HCT116 (cell line): ENCODE measurements around the gene TRPV2. TPM values are rescaled to one million over a fixed set of nuclear protein-coding genes. Genes with fewer than 3 reads are reported as not detected.
A peak's percentile ranks its signal among the peaks of the same experiment; 100 is the strongest.

Source experiments
- ATAC-seq: fragments of 200-7000 bp; cut with Tn5 transposase; 2 replicates; pipeline ENCODE4 v1.9.1; 2020; ENCODE audit warnings: mild to moderate bottlenecking, moderate library complexity
- BruUV-seq: library from RNA; stranded (reverse); fragments of 400-500 nt; replicated peaks from 2 replicates; lab custom pipeline; 2021; lab: Mats Ljungman, UMichigan
- CTCF ChIA-PET: fragments of 300-600 bp; sonication (Branson Sonifier 250); formaldehyde crosslinking; loops from one replicate; lab custom pipeline; 2021; ENCODE audit warnings: antibody characterized with exemption; lab: Charles Lee
- POLR2A ChIA-PET: fragments of 300-600, 350-600 bp; sonication (Branson Sonifier 250); formaldehyde crosslinking; loops from one replicate; lab custom pipeline; 2021; ENCODE audit warnings: antibody characterized with exemption; lab: Charles Lee
- RAD21 ChIA-PET, 2 experiments: fragments of 300-600 bp; sonication (Branson Sonifier 250); formaldehyde crosslinking; loops; one replicate each; lab custom pipeline; 2023; ENCODE audit warnings: low total read pairs in 2 of 2; ENCODE audit not compliant: uncharacterized antibody in 2 of 2, unreplicated experiment in 2 of 2, low non-redundant PET in 1 of 2; lab: Charles Lee
- DNase-seq: peaks from one replicate; pipeline ENCODE4 v3.0.0-alpha.2; 2010; ENCODE audit warnings: low read depth, low spot score
- H2AFZ ChIP-seq: fragments of 200-600 bp; shearing (Covaris generic), sonication (generic); 2 replicates; pipeline ENCODE4 v1.6.1; 2017; ENCODE audit warnings: low read depth, mixed run types, mixed read lengths, antibody characterized with exemption, low read length; ENCODE audit not compliant: poor library complexity, severe bottlenecking
- H3K27ac ChIP-seq: 2 replicates; pipeline ENCODE4 v1.5.1; 2012; ENCODE audit warnings: low read depth, low read length
- H3K27me3 ChIP-seq: fragments of 200-600 bp; sonication (generic); 2 replicates; pipeline ENCODE4 v1.6.1; 2016; ENCODE audit warnings: mixed run types, low read length, mixed read lengths; ENCODE audit not compliant: insufficient read depth
- H3K36me3 ChIP-seq, 2 experiments: fragments of 200-500 bp in 1 of 2; fragments of 200-600 bp in 1 of 2; sonication (Bioruptor generic) in 1 of 2; sonication (generic) in 1 of 2; 2 replicates each; pipeline versions ENCODE4 v1.5.1 to v1.6.1; 2014 to 2016; ENCODE audit warnings: low read length in 2 of 2, inconsistent platforms in 1 of 2, mixed read lengths in 1 of 2, mixed run types in 1 of 2; ENCODE audit not compliant: insufficient read depth in 2 of 2, control insufficient read depth in 1 of 2
- H3K4me1 ChIP-seq, 2 experiments: fragments of 200-600 bp in 1 of 2; sonication (generic) in 1 of 2; 2 replicates each; pipeline versions ENCODE4 v1.5.1 to v1.6.1; 2012 to 2017; ENCODE audit warnings: low read length in 2 of 2, inconsistent platforms in 1 of 2, mild to moderate bottlenecking in 1 of 2, mixed read lengths in 1 of 2, mixed run types in 1 of 2, moderate library complexity in 1 of 2; ENCODE audit not compliant: insufficient read depth in 2 of 2, control insufficient read depth in 1 of 2
- H3K4me2 ChIP-seq: fragments of 200-600 bp; sonication (generic); 2 replicates; pipeline ENCODE4 v1.6.1; 2017; ENCODE audit warnings: mixed run types, low read length, mixed read lengths
- H3K4me3 ChIP-seq, 2 experiments: fragments of 200-600 bp in 1 of 2; sonication (generic) in 1 of 2; replicated peaks in 1 of 2; 2 replicates each; pipeline ENCODE4 v1.5.1; 2011 to 2016; ENCODE audit warnings: low read length in 2 of 2, control low read depth in 1 of 2, low read depth in 1 of 2, mild to moderate bottlenecking in 1 of 2, mixed read lengths in 1 of 2, mixed run types in 1 of 2
- H3K79me2 ChIP-seq: fragments of 200-600 bp; sonication (generic); 2 replicates; pipeline ENCODE4 v1.6.1; 2017; ENCODE audit warnings: mild to moderate bottlenecking, mixed run types, low read length, moderate library complexity, mixed read lengths; ENCODE audit not compliant: insufficient read depth
- H3K9ac ChIP-seq: fragments of 200-600 bp; sonication (generic); 2 replicates; pipeline ENCODE4 v1.6.1; 2016; ENCODE audit warnings: low read length, mixed read lengths
- H3K9me2 ChIP-seq: fragments of 200-600 bp; sonication (generic), shearing (Covaris generic); 2 replicates; pipeline ENCODE4 v1.6.1; 2017; ENCODE audit warnings: mixed run types, mild to moderate bottlenecking, moderate library complexity; ENCODE audit not compliant: insufficient read depth
- H3K9me3 ChIP-seq, 2 experiments: fragments of 200-500 bp in 1 of 2; fragments of 200-600 bp in 1 of 2; sonication (Bioruptor generic) in 1 of 2; sonication (generic) in 1 of 2; 2 replicates each; pipeline ENCODE4 v1.6.1; 2014 to 2017; ENCODE audit warnings: low read length in 2 of 2, mixed read lengths in 2 of 2, inconsistent platforms in 1 of 2, low read depth in 1 of 2, mild to moderate bottlenecking in 1 of 2, mixed run types in 1 of 2, moderate library complexity in 1 of 2; ENCODE audit not compliant: control insufficient read depth in 1 of 2, insufficient read depth in 1 of 2
- H4K20me1 ChIP-seq: fragments of 200-600 bp; sonication (generic), shearing (Covaris generic); 2 replicates; pipeline ENCODE4 v1.6.1; 2017; ENCODE audit warnings: mixed run types, mild to moderate bottlenecking, moderate library complexity; ENCODE audit not compliant: insufficient read depth
- EGR1 ChIP-seq: IDR thresholded peaks from 2 replicates; pipeline ENCODE4 v1.6.1; 2012; ENCODE audit warnings: low read depth
- EZH2phosphoT487 ChIP-seq: fragments of 200-600 bp; IDR thresholded peaks from 2 replicates; pipeline ENCODE4 v1.6.1; 2018; ENCODE audit warnings: antibody characterized with exemption, borderline replicate concordance
- POLR2A ChIP-seq: IDR thresholded peaks from 2 replicates; pipeline ENCODE4 v1.7.0; 2011; ENCODE audit warnings: borderline replicate concordance; ENCODE audit not compliant: insufficient read depth, insufficient read length; ENCODE audit errors: extremely low read depth
- YY1 ChIP-seq: IDR thresholded peaks from 2 replicates; pipeline ENCODE4 v1.6.1; 2011; ENCODE audit warnings: low read length, low read depth, moderate library complexity, mild to moderate bottlenecking; ENCODE audit not compliant: insufficient replicate concordance; ENCODE audit errors: extremely low read depth
- intact Hi-C: fragments of 100-400 bp; cut with micrococcal nuclease; formaldehyde crosslinking; loops from 2 replicates; pipeline ENCODE4 v1.10.0; 2022
- total RNA-seq: library from RNA; stranded (reverse); gene quantifications from one replicate; pipeline ENCODE4 v1.2.1, GENCODE V29; 2021; ENCODE audit not compliant: unreplicated experiment
- TF ChIP-seq, protein P1 (sequence below), 3 experiments: fragments of 200-600 bp in 1 of 3; sonication (generic) in 1 of 3; IDR thresholded peaks in 2 of 3; conservative IDR thresholded peaks in 1 of 3; 2 replicates each; pipeline ENCODE4 v1.5.1; 2012 to 2017; ENCODE audit warnings: low read depth in 2 of 3, low read length in 2 of 3, antibody characterized with exemption in 1 of 3, borderline replicate concordance in 1 of 3, control low read depth in 1 of 3, mild to moderate bottlenecking in 1 of 3, mixed read lengths in 1 of 3, mixed run types in 1 of 3, moderate library complexity in 1 of 3; ENCODE audit not compliant: insufficient read depth in 1 of 3

TRPV2 gene
- total RNA-seq, 1 experiment from 2014 or later, result 2.7 TPM

DNA sequence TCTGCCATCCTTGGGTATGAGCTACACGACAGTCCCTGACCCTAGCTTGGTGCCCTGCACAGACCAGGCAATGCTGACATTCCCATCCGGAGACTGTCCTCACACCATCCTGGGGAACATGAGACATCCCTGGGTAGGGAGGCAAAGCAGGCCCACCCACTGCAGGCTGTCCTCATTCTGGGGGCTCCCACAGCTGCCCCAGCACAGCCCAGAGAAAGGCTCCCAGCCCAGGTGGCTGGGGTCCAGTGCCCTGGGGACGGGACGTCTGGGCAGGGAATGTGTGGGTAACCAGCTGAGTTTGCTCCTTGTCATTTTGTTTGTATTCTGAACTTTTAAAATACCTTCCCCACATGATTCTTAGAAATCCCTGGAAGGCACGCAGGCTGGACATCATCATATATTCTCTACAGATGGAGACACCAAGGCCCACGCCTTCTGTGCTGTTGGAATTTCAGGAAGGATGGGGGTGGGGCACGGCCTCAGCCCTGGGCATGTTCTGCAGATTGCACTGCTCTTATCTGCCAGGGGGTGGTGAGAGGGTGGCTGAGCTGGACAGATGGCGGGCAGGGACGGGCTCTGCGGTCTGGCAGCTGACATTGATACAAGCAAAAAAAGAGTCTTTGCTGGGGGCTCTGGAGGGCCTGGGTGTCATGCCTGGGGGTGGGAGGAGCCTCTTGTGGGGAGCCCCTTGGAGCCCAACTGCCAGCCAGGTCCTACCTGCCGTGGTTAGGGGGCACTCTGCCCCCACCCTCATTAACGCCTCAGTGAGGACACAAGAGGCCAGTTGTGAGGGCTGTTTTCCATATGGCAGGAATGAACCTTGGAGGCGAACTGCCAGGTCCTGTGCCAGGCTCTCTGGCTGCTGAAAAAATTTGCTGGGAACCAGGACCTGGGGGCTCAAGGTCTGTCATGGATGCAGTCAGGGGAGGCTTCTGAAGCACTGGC is 48.3 kb downstream of the TRPV2 start:
- no peak overlapping the region for H3K9ac ChIP-seq
- peaks cover 8 to 26% of the 10 kb centered on the region in 2 experiments; a peak in 3 of 4 replicates for H3K4me1 ChIP-seq
- ChIA-PET RAD21 (no interaction called here), CTCF (interaction anchor here (1.7 kb wide), 1 partner anchor 10 kb away, joined by 5 read pairs; no protein-coding TSS in a partner anchor), POLR2A (interaction anchor here (6.9 kb wide), 1 partner anchor 24 kb away, joined by 29 read pairs; no protein-coding TSS in a partner anchor)
- no peak overlapping the region for H3K27ac ChIP-seq
- no peaks in the 10 kb centered on the region for H3K36me3 ChIP-seq
- no peak overlapping the region for H3K4me3 ChIP-seq
- no peaks in the 10 kb centered on the region for H3K27me3 ChIP-seq
- intact Hi-C loops, result no loop called here
- DNase-seq, result no peak
- peak; percentile 80 for ATAC-seq
- no peak overlapping the region for H2AFZ ChIP-seq
- H3K9me2 ChIP-seq, result no peaks in the 10 kb centered on the region
- H3K9me3 ChIP-seq, result no peaks in the 10 kb centered on the region
- H3K79me2 ChIP-seq, result no peaks in the 10 kb centered on the region
- no TSS peak for BruUV-seq
- H3K4me2 ChIP-seq, result no peak overlapping the region
- TF ChIP-seq POLR2A (no peak), YY1 (no peak), EGR1 (no peak), EZH2phosphoT487 (no peak)
- TF ChIP-seq, protein P1, sequence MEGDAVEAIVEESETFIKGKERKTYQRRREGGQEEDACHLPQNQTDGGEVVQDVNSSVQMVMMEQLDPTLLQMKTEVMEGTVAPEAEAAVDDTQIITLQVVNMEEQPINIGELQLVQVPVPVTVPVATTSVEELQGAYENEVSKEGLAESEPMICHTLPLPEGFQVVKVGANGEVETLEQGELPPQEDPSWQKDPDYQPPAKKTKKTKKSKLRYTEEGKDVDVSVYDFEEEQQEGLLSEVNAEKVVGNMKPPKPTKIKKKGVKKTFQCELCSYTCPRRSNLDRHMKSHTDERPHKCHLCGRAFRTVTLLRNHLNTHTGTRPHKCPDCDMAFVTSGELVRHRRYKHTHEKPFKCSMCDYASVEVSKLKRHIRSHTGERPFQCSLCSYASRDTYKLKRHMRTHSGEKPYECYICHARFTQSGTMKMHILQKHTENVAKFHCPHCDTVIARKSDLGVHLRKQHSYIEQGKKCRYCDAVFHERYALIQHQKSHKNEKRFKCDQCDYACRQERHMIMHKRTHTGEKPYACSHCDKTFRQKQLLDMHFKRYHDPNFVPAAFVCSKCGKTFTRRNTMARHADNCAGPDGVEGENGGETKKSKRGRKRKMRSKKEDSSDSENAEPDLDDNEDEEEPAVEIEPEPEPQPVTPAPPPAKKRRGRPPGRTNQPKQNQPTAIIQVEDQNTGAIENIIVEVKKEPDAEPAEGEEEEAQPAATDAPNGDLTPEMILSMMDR (IDR thresholded peaks at IDR 0.05 in 2 of 3, conservative IDR thresholded peaks at IDR 0.05 in 1 of 3; ENCODE audit: borderline replicate concordance in 1 of 3, insufficient read depth in 1 of 3, low read depth in 2 of 3, low read length in 2 of 3), result peak in 2 of 3 experiments; percentile 20; a peak in 2 of 6 replicates
- no peaks in the 10 kb centered on the region for H4K20me1 ChIP-seq
